Natural killer cell treated with Interleukin-12 subunit alpha and Interleukin-12 subunit beta and Interleukin-15 and Interleukin-18, amount 100 ng/mL, for 72 hours (primary cell): ENCODE data around the gene TTC23. TPM values are rescaled to one million over a fixed set of nuclear protein-coding genes. Genes with fewer than 3 reads are reported as not detected.

ENCODE experiments used
- ATAC-seq, 2 donors: fragments of 150-1000 bp; cut with Tn5 transposase in 1 of 2; sonication (Bioruptor Pico), chemical (Tn5 transposase) in 1 of 2; 2 replicates each; pipeline ENCODE4 v1.10.0; 2021
- DNase-seq: peaks from one replicate; pipeline ENCODE4 v3.0.0; 2022; ENCODE audit warnings: low spot score
- H3K27ac Mint-ChIP-seq, 2 donors: 1 replicate in 1 of 2; 2 replicates in 1 of 2; pipeline ENCODE4 v1.8.0; 2022; ENCODE audit warnings: mixed read lengths in 2 of 2, mild to moderate bottlenecking in 1 of 2, moderate library complexity in 1 of 2
- H3K27me3 Mint-ChIP-seq, 2 donors: 1 replicate in 1 of 2; 2 replicates in 1 of 2; pipeline ENCODE4 v1.8.0; 2022; ENCODE audit warnings: mixed read lengths in 2 of 2
- H3K36me3 Mint-ChIP-seq: one replicate; pipeline ENCODE4 v1.8.0; 2022; ENCODE audit warnings: mixed read lengths
- H3K4me1 Mint-ChIP-seq, 2 donors: 1 replicate in 1 of 2; 2 replicates in 1 of 2; pipeline ENCODE4 v1.8.0; 2022; ENCODE audit warnings: low read depth in 2 of 2, mixed read lengths in 2 of 2, mild to moderate bottlenecking in 1 of 2
- H3K4me3 Mint-ChIP-seq: one replicate; pipeline ENCODE4 v1.8.0; 2022; ENCODE audit warnings: mixed read lengths
- H3K9me3 Mint-ChIP-seq: 2 replicates; pipeline ENCODE4 v1.8.0; 2022; ENCODE audit warnings: mixed read lengths
- total RNA-seq, 2 donors: library from RNA; stranded (reverse); gene quantifications; one replicate each; pipeline ENCODE4 v1.2.3, GENCODE V29; 2022

The TTC23 gene
- total RNA-seq, 2 donors from 2014 or later = 1.00 to 3.6 TPM

- H3K9me3 Mint-ChIP-seq = no peaks in the 10 kb centered on the region
- peaks cover 28 to 31% of the 10 kb centered on the region in 2 donors for H3K27me3 Mint-ChIP-seq
- peak overlapping the region; percentile 25 for H3K4me3 Mint-ChIP-seq
- no peak for DNase-seq
- no peaks in the 10 kb centered on the region for H3K36me3 Mint-ChIP-seq
- H3K27ac Mint-ChIP-seq = no peak overlapping the region
- no peak for ATAC-seq
- H3K4me1 Mint-ChIP-seq = peaks cover 0 to 7% of the 10 kb centered on the region in 2 donors
Observed at GRCh38 chr15:99106417-99107220, 142.8 kb downstream of the TTC23 start.

DNA sequence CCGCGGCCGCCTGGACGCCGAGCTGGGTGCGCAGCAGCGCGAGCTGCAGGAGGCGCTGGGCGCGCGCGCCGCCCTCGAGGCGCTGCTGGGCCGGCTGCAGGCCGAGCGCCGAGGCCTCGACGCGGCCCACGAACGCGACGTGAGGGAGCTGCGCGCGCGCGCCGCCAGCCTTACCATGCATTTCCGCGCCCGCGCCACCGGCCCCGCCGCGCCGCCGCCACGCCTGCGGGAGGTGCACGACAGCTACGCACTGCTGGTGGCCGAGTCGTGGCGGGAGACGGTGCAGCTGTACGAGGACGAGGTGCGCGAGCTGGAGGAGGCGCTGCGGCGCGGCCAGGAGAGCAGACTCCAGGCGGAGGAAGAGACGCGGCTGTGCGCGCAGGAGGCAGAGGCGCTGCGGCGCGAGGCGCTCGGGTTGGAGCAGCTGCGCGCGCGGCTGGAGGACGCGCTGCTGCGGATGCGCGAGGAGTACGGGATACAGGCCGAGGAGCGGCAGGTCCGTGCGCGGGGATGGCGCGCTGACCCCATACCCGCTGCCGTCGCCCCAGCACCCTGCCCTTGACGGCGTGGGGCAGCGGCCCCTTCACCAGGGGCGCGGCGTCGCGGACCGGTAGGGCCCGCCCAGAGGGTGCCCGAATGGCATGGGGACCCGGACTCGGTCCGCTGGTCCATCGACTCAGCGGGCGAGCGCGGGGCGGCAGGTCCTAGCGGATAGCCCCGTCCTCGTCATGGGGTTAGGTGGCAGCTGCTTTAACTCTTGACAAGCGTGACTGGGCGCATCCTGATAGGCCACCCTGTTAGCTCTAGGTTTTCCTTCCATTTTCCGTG, 143.7 kb downstream of the TTC23 start:
- Mint-ChIP-seq H3K36me3 (no peaks in the 10 kb centered on the region), H3K9me3 (no peaks in the 10 kb centered on the region), H3K27ac (no peak overlapping the region), H3K27me3 (peaks cover 31% of the 10 kb centered on the region in 2 donors), H3K4me3 (peak overlapping the region; percentile 25), H3K4me1 (peaks cover 0 to 4% of the 10 kb centered on the region in 2 donors)
- ATAC-seq (peak; percentile 46 to 57), DNase-seq (no peak)

DNA sequence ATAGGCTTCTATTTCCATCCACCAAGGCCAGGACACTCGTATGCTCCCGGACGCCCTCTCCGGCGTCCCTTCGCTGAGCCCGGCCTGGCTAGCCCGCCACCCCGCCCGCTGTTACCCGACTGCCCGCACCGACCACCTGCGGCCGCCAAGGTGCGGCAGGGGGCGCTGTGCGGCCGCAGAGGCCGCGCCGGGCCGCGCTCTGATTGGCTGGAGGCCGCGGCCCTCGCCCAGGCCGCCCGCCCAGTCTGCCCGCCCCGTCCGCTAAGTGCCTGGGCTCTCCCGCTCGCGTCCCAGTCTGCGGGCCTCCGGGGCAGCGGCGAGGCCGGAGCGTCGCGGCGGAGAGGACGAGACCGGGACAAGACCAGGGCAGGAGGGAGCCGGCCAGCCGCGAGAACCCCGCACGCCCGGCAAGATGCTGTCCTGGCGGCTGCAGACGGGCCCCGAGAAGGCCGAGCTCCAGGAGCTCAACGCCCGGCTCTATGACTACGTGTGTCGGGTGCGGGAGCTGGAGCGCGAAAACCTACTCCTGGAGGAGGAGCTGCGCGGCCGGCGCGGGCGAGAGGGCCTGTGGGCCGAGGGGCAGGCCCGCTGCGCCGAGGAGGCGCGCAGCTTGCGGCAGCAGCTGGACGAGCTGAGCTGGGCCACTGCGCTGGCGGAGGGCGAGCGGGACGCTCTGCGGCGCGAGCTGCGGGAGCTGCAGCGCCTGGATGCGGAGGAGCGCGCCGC, 144.4 kb downstream of the TTC23 start, which contains the start of gene SYNM:
TSS of gene SYNM (plus strand) at position 293 of the 726 bp plus-strand sequence. CDS start at position 413, 120 bp downstream.
- no peak for DNase-seq
- Mint-ChIP-seq H3K27ac (no peak within 1 kb of the TSS), H3K4me3 (peak within 1 kb of the TSS; percentile 25), H3K36me3 (no peaks in the 10 kb centered on the region), H3K4me1 (peaks cover 0 to 4% of the 10 kb centered on the region in 2 donors), H3K27me3 (peaks cover 31 to 33% of the 10 kb centered on the region in 2 donors), H3K9me3 (no peaks in the 10 kb centered on the region)
- ATAC-seq = peak; percentile 76 to 87

DNA sequence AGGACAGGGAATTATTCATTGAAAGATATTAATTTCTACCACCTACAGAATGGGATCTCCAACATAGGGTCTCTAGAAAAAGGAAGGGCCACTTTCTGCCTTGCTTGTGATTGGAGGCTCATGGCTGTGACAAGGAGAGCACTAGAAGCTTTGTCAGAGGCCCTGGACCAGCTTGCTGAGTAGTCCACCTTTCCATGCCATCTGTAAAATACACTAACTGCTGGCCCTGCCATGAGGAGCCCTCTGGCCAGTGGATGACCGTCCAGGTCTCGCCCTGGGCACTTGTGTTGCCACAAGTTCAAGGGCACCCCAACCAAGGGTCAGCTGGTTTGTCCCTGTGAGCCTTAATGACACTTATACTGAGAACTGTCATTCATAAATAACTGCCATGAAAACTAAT, 146.1 kb downstream of the TTC23 start:
- Mint-ChIP-seq H3K27ac (no peak overlapping the region), H3K4me1 (peaks cover 0 to 4% of the 10 kb centered on the region in 2 donors), H3K4me3 (no peak overlapping the region), H3K9me3 (no peaks in the 10 kb centered on the region), H3K36me3 (no peaks in the 10 kb centered on the region), H3K27me3 (peaks cover 31 to 34% of the 10 kb centered on the region in 2 donors)
- DNase-seq (no peak), ATAC-seq (no peak)

DNA sequence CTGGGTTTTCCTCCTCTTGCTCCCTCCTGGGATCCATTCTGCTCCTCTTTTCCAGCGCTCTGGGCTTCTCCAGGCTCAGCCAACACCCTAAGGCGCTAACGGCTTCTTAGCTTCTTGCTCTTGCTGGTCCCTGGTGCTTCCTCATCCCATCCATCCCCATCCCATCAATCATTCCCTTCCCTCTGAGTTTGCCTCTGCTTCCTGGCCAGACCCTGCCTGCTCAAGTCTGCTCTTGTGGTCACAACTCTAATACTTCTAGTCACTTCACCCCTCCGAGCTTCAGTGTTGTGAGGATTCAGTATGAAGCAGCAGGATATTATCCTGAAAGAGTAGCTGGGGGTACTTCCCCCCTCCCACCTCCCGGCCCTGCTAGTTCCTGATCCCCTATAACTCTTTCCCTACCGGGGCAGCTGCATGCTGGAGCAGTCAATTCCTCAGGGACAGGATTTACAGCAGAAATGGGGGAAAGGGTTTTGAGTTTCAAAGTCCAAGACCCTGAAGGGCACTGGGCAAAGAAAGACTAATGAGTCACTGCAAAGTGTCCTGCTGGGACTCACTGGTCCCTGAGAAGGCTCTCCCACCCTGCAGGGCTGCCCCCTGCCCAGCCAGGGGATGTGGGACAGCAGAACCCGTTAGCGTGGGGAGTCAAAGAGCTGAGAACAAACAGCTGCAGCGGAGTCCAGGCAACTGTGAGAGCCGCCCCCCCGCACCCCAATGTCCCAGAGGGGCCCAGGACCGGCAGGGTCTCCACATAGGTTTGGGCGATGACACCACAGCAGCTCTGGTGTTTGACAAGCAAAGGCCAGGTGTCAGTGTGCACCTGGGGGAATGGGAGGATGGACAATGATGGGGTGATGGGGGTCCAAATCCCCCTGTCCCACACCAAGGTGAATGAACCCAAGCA, 146.8 kb downstream of the TTC23 start:
- DNase-seq (no peak), ATAC-seq (no peak)
- H3K4me1 Mint-ChIP-seq = peaks cover 0 to 4% of the 10 kb centered on the region in 2 donors
- H3K27ac Mint-ChIP-seq = no peak overlapping the region
- H3K27me3 Mint-ChIP-seq = peaks cover 31 to 35% of the 10 kb centered on the region in 2 donors
- H3K36me3 Mint-ChIP-seq = no peaks in the 10 kb centered on the region
- no peak overlapping the region for H3K4me3 Mint-ChIP-seq
- H3K9me3 Mint-ChIP-seq = no peaks in the 10 kb centered on the region

- Mint-ChIP-seq H3K4me3 (no peak overlapping the region), H3K9me3 (no peaks in the 10 kb centered on the region), H3K27ac (no peak overlapping the region), H3K36me3 (no peaks in the 10 kb centered on the region), H3K4me1 (peaks cover 0 to 2% of the 10 kb centered on the region in 2 donors), H3K27me3 (peaks cover 28 to 35% of the 10 kb centered on the region in 2 donors)
- ATAC-seq (no peak), DNase-seq (no peak)
Observed at GRCh38 chr15:99101501-99101900, 147.9 kb downstream of the TTC23 start.

GRCh38 chr15:99100245-99101173, 148.9 kb downstream of the TTC23 start:
- peaks cover 29 to 31% of the 10 kb centered on the region in 2 donors for H3K27me3 Mint-ChIP-seq
- DNase-seq = peak; percentile 66

DNA sequence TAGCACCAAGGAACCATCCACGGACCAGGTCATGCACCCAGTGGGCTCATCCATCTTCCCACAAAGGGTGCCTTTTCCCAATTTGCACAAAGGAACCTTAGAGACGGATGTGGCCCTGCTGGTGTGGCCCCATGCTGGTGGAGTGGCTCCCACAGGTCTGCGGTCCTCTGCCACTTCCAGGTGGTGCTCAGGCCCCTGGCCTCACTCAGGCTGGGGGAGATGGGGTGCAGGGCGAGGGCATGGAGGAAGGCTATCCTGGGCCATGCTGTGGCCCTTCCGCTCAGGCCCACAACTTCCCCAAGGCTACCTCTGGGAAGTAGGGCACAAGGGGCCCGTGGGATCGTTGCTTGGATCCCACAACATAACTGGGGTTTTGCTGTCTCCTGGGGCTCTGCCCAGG, 149.7 kb downstream of the TTC23 start:
- Mint-ChIP-seq H3K36me3 (no peaks in the 10 kb centered on the region), H3K27me3 (peaks cover 30 to 31% of the 10 kb centered on the region in 2 donors), H3K4me1 (no peaks in the 10 kb centered on the region), H3K27ac (no peak overlapping the region), H3K4me3 (no peak overlapping the region), H3K9me3 (no peaks in the 10 kb centered on the region)
- ATAC-seq (no peak), DNase-seq (no peak)

More at GRCh38 chr15:99100245-99101173, 148.9 kb downstream of the TTC23 start:
- no peak for ATAC-seq
- no peak overlapping the region for H3K27ac Mint-ChIP-seq
- no peaks in the 10 kb centered on the region for H3K9me3 Mint-ChIP-seq
- H3K4me1 Mint-ChIP-seq = no peaks in the 10 kb centered on the region
- H3K36me3 Mint-ChIP-seq = no peaks in the 10 kb centered on the region
- no peak overlapping the region for H3K4me3 Mint-ChIP-seq

GRCh38 chr15:99098991-99099390, 150.4 kb downstream of the TTC23 start:
- peaks cover 36% of the 10 kb centered on the region in 2 donors for H3K27me3 Mint-ChIP-seq
- DNase-seq (no peak), ATAC-seq (no peak)
- no peak overlapping the region for H3K4me3 Mint-ChIP-seq
- H3K27ac Mint-ChIP-seq = no peak overlapping the region
- no peaks in the 10 kb centered on the region for H3K9me3 Mint-ChIP-seq
- no peaks in the 10 kb centered on the region for H3K4me1 Mint-ChIP-seq
- no peaks in the 10 kb centered on the region for H3K36me3 Mint-ChIP-seq

- no peaks in the 10 kb centered on the region for H3K36me3 Mint-ChIP-seq
- no peak for DNase-seq
- H3K4me3 Mint-ChIP-seq = no peak overlapping the region
- H3K27ac Mint-ChIP-seq = no peak overlapping the region
- no peak for ATAC-seq
- H3K27me3 Mint-ChIP-seq = peaks cover 32 to 33% of the 10 kb centered on the region in 2 donors
- H3K4me1 Mint-ChIP-seq = no peaks in the 10 kb centered on the region
- no peaks in the 10 kb centered on the region for H3K9me3 Mint-ChIP-seq
Observed at GRCh38 chr15:99098426-99098825, 151.0 kb downstream of the TTC23 start.

DNA sequence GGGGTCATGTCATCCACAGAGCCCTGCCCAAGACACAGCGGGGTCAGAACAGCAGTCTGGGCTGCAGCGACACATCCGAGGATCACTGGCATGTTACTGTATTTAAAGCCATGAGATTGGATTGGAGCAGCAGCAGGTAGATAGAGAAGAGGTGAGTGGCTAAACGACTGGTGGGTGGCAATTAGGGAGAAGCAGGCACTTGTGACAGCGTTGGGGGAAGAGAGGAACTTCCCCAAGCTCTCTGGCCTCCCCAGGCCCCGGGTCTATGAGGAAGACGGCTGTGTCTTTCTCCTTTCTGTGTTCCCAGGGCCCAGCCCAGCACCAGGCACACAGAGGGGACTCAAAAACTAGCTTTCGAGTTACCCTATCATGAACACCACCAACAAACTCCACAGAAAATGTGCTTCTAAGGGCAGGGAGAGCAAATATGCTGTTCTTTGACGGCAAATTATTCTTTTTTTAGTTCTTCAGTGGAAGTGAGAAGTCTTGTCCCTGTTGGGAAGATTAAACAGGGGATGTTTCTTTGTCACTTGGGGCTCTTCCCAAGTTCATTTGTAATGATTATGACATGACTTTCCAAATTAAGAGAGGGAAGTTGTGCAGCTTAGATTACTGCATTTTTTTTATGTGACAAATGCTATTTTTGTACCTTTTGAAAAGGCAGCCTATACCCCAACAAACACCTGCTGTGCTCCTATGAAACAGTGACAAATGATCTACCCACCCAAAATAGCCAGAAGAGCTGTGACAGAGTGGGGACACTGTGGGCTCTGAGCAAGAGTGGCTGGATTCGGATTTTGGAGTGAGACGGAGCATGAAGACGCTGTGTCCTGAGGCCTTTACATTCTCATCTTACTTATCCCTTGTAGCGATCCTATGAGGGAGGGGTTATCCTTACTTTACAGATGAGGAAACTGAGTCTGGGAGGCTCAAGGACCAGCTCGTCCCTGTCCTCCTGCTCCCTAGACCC, 151.7 kb downstream of the TTC23 start:
- Mint-ChIP-seq H3K4me3 (no peak overlapping the region), H3K36me3 (no peaks in the 10 kb centered on the region), H3K4me1 (no peaks in the 10 kb centered on the region), H3K9me3 (no peaks in the 10 kb centered on the region), H3K27me3 (peaks cover 29 to 32% of the 10 kb centered on the region in 2 donors), H3K27ac (no peak overlapping the region)
- ATAC-seq (no peak), DNase-seq (no peak)
